ENCODE data around the gene PLSCR2.
"Not testable (repeated sequence)": the region's sequence is repeated elsewhere in the genome, so short reads cannot be mapped to it uniquely, and the experiment has no call there.

Gene PLSCR2

GRCh38 chr3:146485297-146485696 lies 15.9 kb upstream of the PLSCR2 start:
- DNase-seq (ENCODE audit: low spot score) = no peak

GRCh38 chr3:146476094-146476740 lies 6.9 kb upstream of the PLSCR2 start:
- no peak for DNase-seq (ENCODE audit: low spot score)

GRCh38 chr3:146474976-146475375 lies 5.6 kb upstream of the PLSCR2 start:
- DNase-seq (ENCODE audit: low spot score) = not testable (repeated sequence)

GRCh38 chr3:146473726-146474125 lies 4.4 kb upstream of the PLSCR2 start:
- no peak for DNase-seq (ENCODE audit: low spot score)

GRCh38 chr3:146472611-146473010 lies 3.2 kb upstream of the PLSCR2 start:
- no peak for DNase-seq (ENCODE audit: low spot score)

GRCh38 chr3:146471012-146471411 lies 1.7 kb upstream of the PLSCR2 start:
- DNase-seq (ENCODE audit: low spot score) = no peak

GRCh38 chr3:146470425-146470990 lies 1.1 kb upstream of the PLSCR2 start:
- DNase-seq (ENCODE audit: low spot score) = no peak

- DNase-seq (ENCODE audit: low spot score) = no peak
Observed at GRCh38 chr3:146468671-146469149, 651 bp downstream of the PLSCR2 start.

- DNase-seq (ENCODE audit: low spot score) = no peak
Observed at GRCh38 chr3:146468234-146468633, 1.1 kb downstream of the PLSCR2 start.

- no peak for DNase-seq (ENCODE audit: low spot score)
Observed at GRCh38 chr3:146466604-146467003, 2.8 kb downstream of the PLSCR2 start.

GRCh38 chr3:146465693-146466465 lies 3.5 kb downstream of the PLSCR2 start:
- DNase-seq (ENCODE audit: low spot score) = no peak

- no peak for DNase-seq (ENCODE audit: low spot score)
Observed at GRCh38 chr3:146464783-146465182, 4.6 kb downstream of the PLSCR2 start.

GRCh38 chr3:146464005-146464595 lies 5.3 kb downstream of the PLSCR2 start:
- no peak for DNase-seq (ENCODE audit: low spot score)

GRCh38 chr3:146454796-146455195 lies 14.6 kb downstream of the PLSCR2 start:
- no peak for DNase-seq (ENCODE audit: low spot score)

GRCh38 chr3:146449613-146450012 lies 19.7 kb downstream of the PLSCR2 start:
- DNase-seq (ENCODE audit: low spot score) = no peak

GRCh38 chr3:146449076-146449475 lies 20.3 kb downstream of the PLSCR2 start:
- DNase-seq (ENCODE audit: low spot score) = no peak

- DNase-seq (ENCODE audit: low spot score) = no peak
Observed at GRCh38 chr3:146446026-146446425, 23.3 kb downstream of the PLSCR2 start.

GRCh38 chr3:146440310-146440709 lies 29.1 kb downstream of the PLSCR2 start:
- not testable (repeated sequence) for DNase-seq (ENCODE audit: low spot score)

GRCh38 chr3:146432066-146432465 lies 37.3 kb downstream of the PLSCR2 start:
- DNase-seq (ENCODE audit: low spot score) = no peak

GRCh38 chr3:146431240-146431639 lies 38.1 kb downstream of the PLSCR2 start:
- no peak for DNase-seq (ENCODE audit: low spot score)

- no peak for DNase-seq (ENCODE audit: low spot score)
Observed at GRCh38 chr3:146425341-146425740, 44.0 kb downstream of the PLSCR2 start.

- DNase-seq (ENCODE audit: low spot score) = no peak
Observed at GRCh38 chr3:146421819-146422759, 47.3 kb downstream of the PLSCR2 start.

Measured in CD4-positive, alpha-beta T cell treated with Interleukin-2 at 100 ng/mL for 4 hours (primary cell).